Muscle of back (tissue), 11 donors: ENCODE results near the gene MVB12B. TPM values are rescaled to one million over a fixed set of nuclear protein-coding genes. Genes with fewer than 3 reads are reported as not detected.

Source experiments
- DNase-seq, 3 donors: peaks; one replicate each; pipeline versions ENCODE4 v3.0.0 to v3.0.0-alpha.2; 2013
- polyA plus RNA-seq, 10 donors: library from polyadenylated mRNA; unstranded; fragments of 120-200 nt; gene quantifications; one replicate each; pipeline ENCODE4 v1.2.1, GENCODE V29; 2013; ENCODE audit not compliant: insufficient read length in 10 of 10

MVB12B gene
- polyA plus RNA-seq, 10 donors, result 13.3 to 18.1 (median 15.2) TPM

- DNase-seq, result no peak
These were observed 102.0 kb downstream of the MVB12B start for GRCh38 chr9:126428534-126429175.

DNA sequence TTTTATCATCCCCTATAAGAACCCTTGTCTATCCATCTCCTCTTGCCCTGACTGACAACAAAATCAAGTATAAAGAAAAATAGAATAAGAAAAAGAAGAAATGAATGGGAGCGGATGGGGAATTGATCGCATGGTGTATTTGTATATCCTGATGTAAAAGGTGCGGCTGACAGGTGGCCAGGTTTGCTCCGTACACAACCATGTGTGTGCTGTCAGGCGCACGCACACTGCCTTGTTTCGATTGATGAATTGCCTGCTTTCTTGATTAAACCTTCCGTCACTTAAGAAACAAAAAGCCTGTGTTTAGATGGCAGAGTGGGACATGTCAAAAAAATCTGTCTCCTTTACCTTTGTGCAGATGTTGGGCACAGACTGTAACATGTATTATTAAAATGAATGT, 102.6 kb downstream of the MVB12B start:
- DNase-seq, result no peak

DNA sequence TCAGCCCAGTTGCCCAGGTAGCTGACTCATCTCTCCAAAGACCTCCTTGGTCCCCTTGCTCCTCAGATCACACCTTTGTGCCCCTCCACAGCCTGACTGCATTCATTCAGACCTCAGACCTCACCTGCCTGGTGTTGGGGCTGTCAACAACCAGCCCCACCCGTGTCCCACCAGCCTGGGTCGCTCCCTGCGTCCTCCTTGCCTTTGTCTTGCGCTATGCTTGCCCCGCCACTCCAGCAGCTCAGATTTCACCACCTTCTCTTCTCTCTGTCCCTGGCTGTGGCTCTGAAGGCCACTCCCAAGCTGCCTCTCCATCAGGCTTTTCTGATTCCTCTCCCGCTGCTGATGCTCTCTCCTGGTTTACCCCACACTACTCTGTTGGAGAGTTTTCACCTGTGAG, 103.5 kb downstream of the MVB12B start:
- no peak for DNase-seq

DNA sequence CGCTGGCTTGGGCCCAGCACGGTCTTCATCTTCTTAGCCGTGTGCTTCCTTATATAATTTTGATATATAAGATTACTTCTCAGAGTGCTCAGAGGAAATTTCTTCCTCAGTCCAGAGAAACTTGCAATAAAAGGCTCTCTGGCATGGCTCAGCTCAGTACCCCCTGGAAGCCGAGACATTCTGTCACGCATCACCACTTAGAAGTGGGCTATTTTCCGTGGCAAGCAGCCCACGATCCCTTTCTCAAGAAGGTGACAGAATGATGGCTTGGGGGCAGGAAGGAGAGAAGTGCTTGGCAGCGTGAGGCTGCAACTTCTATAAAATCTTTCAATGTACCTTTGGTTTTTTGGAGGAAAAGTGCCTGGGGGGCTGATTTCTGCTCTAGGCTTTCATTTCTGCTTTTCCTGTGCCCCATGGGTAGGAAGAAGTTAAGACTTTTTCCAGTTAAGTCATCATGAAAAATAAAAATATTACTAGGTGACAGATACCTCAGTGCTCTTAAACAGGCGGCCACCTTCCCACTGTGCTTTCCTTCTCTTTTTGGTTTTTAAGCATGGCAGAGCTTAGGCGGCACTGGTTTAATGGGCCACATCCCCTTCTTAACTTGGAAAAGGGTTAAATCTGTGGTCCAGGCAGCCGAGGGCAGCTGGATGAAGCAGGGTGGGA, 104.6 kb downstream of the MVB12B start:
- DNase-seq, result no peak

- no peak for DNase-seq
These were observed 106.0 kb downstream of the MVB12B start for GRCh38 chr9:126432659-126433058.

DNA sequence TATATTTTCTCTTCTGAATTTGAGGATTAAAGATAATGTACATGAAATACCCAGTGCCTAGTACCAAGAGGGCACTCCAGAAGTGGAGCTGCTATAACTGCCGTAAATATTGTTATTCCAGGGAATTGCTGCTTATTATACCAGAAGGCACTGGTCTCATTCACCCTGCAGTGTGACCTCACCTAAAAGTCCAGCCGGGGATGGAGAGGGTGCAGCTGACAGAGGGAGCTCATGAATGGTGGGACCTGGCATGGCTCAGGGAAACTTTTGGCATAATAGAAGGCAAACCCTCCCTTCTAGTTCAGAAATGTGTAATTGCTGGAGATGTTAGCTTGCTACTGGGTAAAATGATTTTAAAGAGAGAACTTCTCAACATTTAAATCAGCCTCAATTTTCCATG, 108.5 kb downstream of the MVB12B start:
- no peak for DNase-seq

DNA sequence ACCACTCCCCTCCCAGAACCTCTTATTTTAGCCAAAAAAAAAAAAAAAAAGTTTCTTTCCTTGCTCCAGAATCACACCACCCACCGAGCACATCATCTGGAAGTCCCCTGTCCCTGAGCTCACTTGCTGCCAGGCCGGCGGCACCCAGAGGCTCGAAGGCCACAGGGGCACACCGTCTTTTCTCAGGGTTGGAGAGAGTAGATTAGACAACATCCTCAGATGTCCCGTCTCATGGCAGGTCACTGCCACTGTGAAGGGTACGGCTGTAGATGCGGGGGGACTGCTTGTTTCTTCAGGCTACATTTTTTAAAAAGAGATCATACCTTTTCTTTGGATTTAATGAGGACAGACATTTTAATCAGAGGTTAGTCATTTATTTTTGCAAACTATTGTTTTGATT, 109.0 kb downstream of the MVB12B start:
- no peak for DNase-seq

- DNase-seq, result no peak
These were observed 110.1 kb downstream of the MVB12B start for GRCh38 chr9:126436545-126437267.

GRCh38 chr9:126437268-126437666, 110.6 kb downstream of the MVB12B start:
- no peak for DNase-seq

DNA sequence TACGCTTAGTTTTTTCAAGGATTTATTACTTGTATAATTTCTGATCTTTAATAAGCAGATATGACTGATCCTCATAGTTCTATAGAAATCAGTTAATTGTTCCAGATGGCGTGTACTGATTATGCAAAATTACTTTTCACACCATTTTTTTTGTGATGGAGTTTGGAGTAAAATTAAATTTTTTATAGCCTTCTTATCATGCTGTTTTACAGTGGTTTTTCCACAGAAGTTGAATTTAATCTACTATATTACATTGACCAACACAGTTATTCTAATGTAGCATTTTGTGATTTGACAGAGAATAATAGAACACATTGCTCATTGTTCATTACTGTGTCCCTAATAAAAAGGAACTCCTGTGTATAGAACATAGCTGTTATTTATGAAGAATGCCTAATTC, 111.1 kb downstream of the MVB12B start:
- DNase-seq, result no peak

- no peak for DNase-seq
These were observed 112.2 kb downstream of the MVB12B start for GRCh38 chr9:126438741-126439401.

DNA sequence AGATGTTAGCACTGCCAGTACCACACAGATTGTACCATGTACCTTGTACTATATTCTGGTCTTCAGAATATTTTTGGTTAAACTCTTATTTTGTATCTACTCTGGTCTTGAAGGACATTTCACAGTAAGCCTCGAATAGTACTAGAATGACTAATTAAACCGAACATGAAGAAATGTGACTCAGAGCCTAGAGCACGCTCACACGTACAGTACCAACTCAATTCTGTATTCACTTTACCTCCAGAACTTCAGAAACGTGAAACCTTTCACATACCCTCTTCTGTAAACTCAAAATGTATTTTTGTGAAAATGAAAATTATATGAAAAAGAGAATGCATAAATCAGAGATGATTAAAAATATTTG, 112.8 kb downstream of the MVB12B start:
- peak in 1 of 3 donors; percentile 33 for DNase-seq

DNA sequence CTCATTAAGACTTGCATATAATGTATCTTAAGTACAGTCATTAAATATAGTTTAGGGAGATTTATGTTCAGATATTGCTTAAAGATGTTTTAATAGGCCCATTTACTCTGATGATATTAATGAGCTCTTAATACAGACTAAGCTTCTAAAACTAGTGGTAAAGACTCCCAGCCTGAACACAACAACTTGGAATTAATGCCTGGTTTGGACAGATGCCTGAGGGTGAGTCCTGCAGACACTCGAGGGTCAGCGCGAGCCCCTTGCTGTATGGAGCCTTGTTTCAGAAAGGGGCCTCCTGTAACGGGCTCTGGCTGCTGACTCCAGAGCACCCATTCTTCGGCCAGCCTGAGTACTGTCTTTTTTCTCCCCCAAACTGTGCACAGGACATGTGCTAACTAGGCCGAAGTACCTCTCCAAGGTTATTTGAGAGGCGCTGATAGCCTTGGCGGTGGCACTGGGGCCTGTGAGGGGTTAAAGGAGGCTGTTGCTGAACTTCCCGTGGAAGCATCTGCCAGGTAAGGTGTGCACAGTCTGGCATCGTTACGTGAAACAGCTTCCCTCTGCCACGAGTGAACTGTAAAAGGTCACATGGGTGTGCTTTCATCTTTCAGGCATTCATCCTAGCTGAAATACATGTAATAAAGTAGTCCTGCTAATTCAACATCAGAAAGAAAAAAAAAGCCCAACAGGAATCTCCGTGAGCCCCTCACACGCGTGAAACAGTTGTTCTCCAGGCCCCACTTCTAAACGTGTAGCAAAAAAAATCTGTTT, 113.4 kb downstream of the MVB12B start:
- DNase-seq, result no peak

DNA sequence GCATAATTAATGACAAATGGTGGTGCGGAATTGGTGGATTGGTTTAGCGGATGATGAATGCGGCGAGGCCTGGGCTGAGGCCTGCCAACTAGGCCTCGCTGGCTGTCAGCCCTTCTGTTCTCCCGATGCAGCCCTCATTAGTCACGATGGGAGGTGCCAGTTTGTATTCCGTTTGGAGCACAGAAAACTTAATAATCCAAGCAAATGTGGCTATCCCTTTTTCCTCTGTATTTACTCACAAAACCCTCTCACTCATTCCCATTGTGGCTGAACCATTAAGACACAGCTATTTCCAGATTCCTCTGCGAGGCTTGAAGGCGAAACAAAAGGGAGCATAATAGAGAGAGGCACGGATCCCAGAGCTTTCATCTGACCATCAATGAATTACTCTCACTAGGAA, 114.3 kb downstream of the MVB12B start:
- DNase-seq, result peak in 2 of 3 donors; percentile 60 to 61

DNA sequence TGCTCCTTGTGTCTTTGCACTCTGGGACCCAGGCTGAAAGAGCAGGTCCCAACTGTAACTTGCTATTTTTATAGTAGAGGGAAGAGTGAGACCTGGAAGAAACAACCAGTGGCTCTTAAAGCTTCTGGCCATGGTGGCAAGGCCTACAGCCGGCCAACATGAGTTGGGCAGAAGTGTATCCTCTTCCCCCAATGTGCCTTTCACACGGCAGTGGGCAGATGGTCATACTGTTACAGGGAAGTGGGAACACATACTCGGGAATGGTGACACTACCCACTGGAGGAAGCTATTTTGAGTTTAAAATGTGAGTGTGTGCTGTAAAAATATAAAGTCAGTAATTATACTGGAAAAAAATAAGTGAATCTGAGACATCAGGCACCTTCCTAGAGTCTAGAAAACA, 116.0 kb downstream of the MVB12B start:
- no peak for DNase-seq

DNA sequence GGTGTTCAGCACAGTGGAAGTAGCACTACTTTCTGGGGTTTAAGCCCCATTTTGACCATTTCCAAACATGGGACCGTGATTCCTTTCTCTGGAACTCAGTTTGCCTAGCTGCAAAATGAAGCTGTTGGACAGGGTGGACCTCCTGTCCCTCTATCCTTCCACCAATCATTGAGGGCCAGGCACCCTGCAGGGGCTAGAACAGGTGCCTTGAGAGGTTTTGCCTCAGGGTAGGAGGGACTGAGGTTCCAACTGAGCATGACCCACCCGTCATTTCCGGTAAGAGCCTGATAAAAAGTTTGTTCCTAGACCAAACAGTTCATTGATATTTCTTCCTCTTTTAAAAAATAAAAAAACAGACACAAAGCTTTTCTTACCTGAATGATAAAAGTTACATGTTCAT, 116.5 kb downstream of the MVB12B start:
- no peak for DNase-seq

GRCh38 chr9:126448136-126448535, 121.5 kb downstream of the MVB12B start:
- no peak for DNase-seq

GRCh38 chr9:126448865-126449577, 122.4 kb downstream of the MVB12B start:
- DNase-seq, result no peak

GRCh38 chr9:126449725-126450667, 123.4 kb downstream of the MVB12B start:
- DNase-seq, result no peak

- DNase-seq, result no peak
These were observed 124.1 kb downstream of the MVB12B start for GRCh38 chr9:126450668-126451205.
